Caco-2 (cell line): ENCODE measurements around the gene PPM1H. TPM values are rescaled to one million over a fixed set of nuclear protein-coding genes. Genes with fewer than 3 reads are reported as not detected.

ENCODE experiments used
- BruUV-seq: library from RNA; stranded (reverse); fragments of 400-500 nt; replicated peaks from 2 replicates; lab custom pipeline; 2021; lab: Mats Ljungman, UMichigan
- CTCF ChIA-PET: fragments of 300-600 bp; sonication (Branson Sonifier 250); formaldehyde crosslinking; loops from one replicate; lab custom pipeline; 2022; ENCODE audit warnings: antibody characterized with exemption; lab: Charles Lee
- POLR2A ChIA-PET: fragments of 300-600 bp; sonication (Branson Sonifier 250); formaldehyde crosslinking; loops from one replicate; lab custom pipeline; 2022; ENCODE audit warnings: antibody characterized with exemption; lab: Charles Lee
- DNase-seq, 2 experiments: peaks; one replicate each; pipeline versions ENCODE4 v3.0.0 to v3.0.0-alpha.2; 2020 to 2022
- H3K27me3 ChIP-seq: replicated peaks from 2 replicates; pipeline ENCODE4 v1.6.0; 2011; ENCODE audit warnings: low read length; ENCODE audit not compliant: control insufficient read depth, insufficient read depth
- H3K36me3 ChIP-seq: 2 replicates; pipeline ENCODE4 v1.5.1; 2011; ENCODE audit warnings: low read length; ENCODE audit not compliant: control insufficient read depth, insufficient read depth
- H3K4me1 ChIP-seq: fragments of 250-450 bp; sonication (Bioruptor Pico); 2 replicates; pipeline ENCODE4 v1.5.1; 2020; ENCODE audit warnings: mild to moderate bottlenecking
- H3K4me3 ChIP-seq: 2 replicates; pipeline ENCODE4 v1.5.1; 2011; ENCODE audit warnings: low read depth, mild to moderate bottlenecking, control low read depth, low read length
- H3K9me3 ChIP-seq: fragments of 250-450 bp; sonication (Bioruptor Pico); 2 replicates; pipeline ENCODE4 v1.5.1; 2020; ENCODE audit warnings: mild to moderate bottlenecking, moderate library complexity
- H3K27ac Mint-ChIP-seq: one replicate; pipeline ENCODE4 v1.8.0; 2022; ENCODE audit warnings: mixed read lengths; ENCODE audit not compliant: unreplicated experiment
- H3K27me3 Mint-ChIP-seq: one replicate; pipeline ENCODE4 v1.8.0; 2022; ENCODE audit warnings: mixed read lengths; ENCODE audit not compliant: insufficient read depth, unreplicated experiment
- H3K36me3 Mint-ChIP-seq: one replicate; pipeline ENCODE4 v1.8.0; 2022; ENCODE audit warnings: mild to moderate bottlenecking, mixed read lengths; ENCODE audit not compliant: insufficient read depth, unreplicated experiment
- H3K4me1 Mint-ChIP-seq: one replicate; pipeline ENCODE4 v1.8.0; 2022; ENCODE audit warnings: low read depth, mixed read lengths; ENCODE audit not compliant: unreplicated experiment
- H3K4me3 Mint-ChIP-seq: one replicate; pipeline ENCODE4 v1.8.0; 2022; ENCODE audit warnings: mild to moderate bottlenecking, moderate library complexity, mixed read lengths; ENCODE audit not compliant: unreplicated experiment
- H3K9me3 Mint-ChIP-seq: one replicate; pipeline ENCODE4 v1.8.0; 2022; ENCODE audit warnings: mixed read lengths; ENCODE audit not compliant: unreplicated experiment
- CTCF ChIP-seq, 2 experiments: fragments of 200-600 bp in 1 of 2; IDR thresholded peaks; 1 replicate in 1 of 2; 2 replicates in 1 of 2; pipeline versions ENCODE4 v1.5.1 to v1.8.0; 2011 to 2022; ENCODE audit warnings: antibody characterized with exemption in 1 of 2, control low read depth in 1 of 2, inconsistent platforms in 1 of 2, low read depth in 1 of 2, low read length in 1 of 2, mild to moderate bottlenecking in 1 of 2, moderate library complexity in 1 of 2; ENCODE audit not compliant: insufficient read depth in 1 of 2, severe bottlenecking in 1 of 2, unreplicated experiment in 1 of 2
- intact Hi-C: fragments of 100-400 bp; cut with micrococcal nuclease; formaldehyde crosslinking; loops from one replicate; pipeline ENCODE4 v1.10.0; 2022; ENCODE audit not compliant: unreplicated experiment
- total RNA-seq: library from RNA; stranded (reverse); gene quantifications from 2 replicates; pipeline ENCODE4 v1.2.3, GENCODE V29; 2022

Gene PPM1H
- total RNA-seq, 1 experiment from 2014 or later = 151 TPM

- H3K9me3 Mint-ChIP-seq = no peaks in the 10 kb centered on the region
- Histone ChIP-seq H3K27me3 (no peaks in the 10 kb centered on the region), H3K4me3 (no peak overlapping the region), H3K4me1 (peaks cover 32% of the 10 kb centered on the region), H3K36me3 (no peaks in the 10 kb centered on the region; the same call in 1 of the 2 replicates), H3K9me3 (no peaks in the 10 kb centered on the region)
- CTCF ChIA-PET = interaction anchor here (1.0 to 1.2 kb wide), 2 partner anchors 189 to 335 kb away, joined by 3 read pairs; no protein-coding TSS in a partner anchor
- H3K36me3 Mint-ChIP-seq = peaks cover 74% of the 10 kb centered on the region
- peak overlapping the region; percentile 48 for H3K27ac Mint-ChIP-seq
- no TSS peak for BruUV-seq
- no peaks in the 10 kb centered on the region for H3K27me3 Mint-ChIP-seq
- POLR2A ChIA-PET = interaction anchor here (0.6 kb wide), 1 partner anchor 15 kb away, joined by 4 read pairs; no protein-coding TSS in a partner anchor
- no peak for TF ChIP-seq CTCF (IDR thresholded peaks at IDR 0.05; ENCODE audit: insufficient read depth in 1 of 2, low read depth in 1 of 2, low read length in 1 of 2, severe bottlenecking in 1 of 2, unreplicated experiment in 1 of 2)
- H3K4me1 Mint-ChIP-seq = peaks cover 52% of the 10 kb centered on the region
- H3K4me3 Mint-ChIP-seq = peak overlapping the region; percentile 5
- no peak for DNase-seq
- intact Hi-C loops = no loop called here
These were observed 164.6 kb downstream of the PPM1H start for GRCh38 chr12:62770381-62770780.

- no peaks in the 10 kb centered on the region for H3K27me3 ChIP-seq
- H3K9me3 ChIP-seq = no peaks in the 10 kb centered on the region
- Mint-ChIP-seq H3K27ac (no peak overlapping the region), H3K4me3 (no peak overlapping the region), H3K36me3 (peaks cover 83% of the 10 kb centered on the region), H3K27me3 (no peaks in the 10 kb centered on the region), H3K9me3 (no peaks in the 10 kb centered on the region), H3K4me1 (peaks cover 64% of the 10 kb centered on the region)
- ChIA-PET CTCF (interaction anchor here (0.6 kb wide), 2 partner anchors 29 to 30 kb away, joined by 3 to 6 read pairs; no protein-coding TSS in a partner anchor), POLR2A (interaction anchor here (0.5 kb wide), 1 partner anchor 76 kb away, joined by 3 read pairs; no protein-coding TSS in a partner anchor)
- intact Hi-C loops = loop anchor here (1.0 to 10.0 kb wide), 2 partner anchors 8 to 164 kb away; no protein-coding TSS in a partner anchor
- no peak overlapping the region for H3K4me3 ChIP-seq
- no peaks in the 10 kb centered on the region; the same call in none of the 2 replicates for H3K36me3 ChIP-seq
- no peak for TF ChIP-seq CTCF (IDR thresholded peaks at IDR 0.05; ENCODE audit: insufficient read depth in 1 of 2, low read depth in 1 of 2, low read length in 1 of 2, severe bottlenecking in 1 of 2, unreplicated experiment in 1 of 2)
- BruUV-seq = no TSS peak
- peaks cover 41% of the 10 kb centered on the region for H3K4me1 ChIP-seq
- DNase-seq = no peak
These were observed 165.8 kb downstream of the PPM1H start for GRCh38 chr12:62769076-62769619.

- intact Hi-C loops = loop anchor here (10.0 kb wide), 1 partner anchor 163 kb away; no protein-coding TSS in a partner anchor
- Histone ChIP-seq H3K36me3 (no peaks in the 10 kb centered on the region; the same call in none of the 2 replicates), H3K9me3 (no peaks in the 10 kb centered on the region), H3K4me3 (no peak overlapping the region), H3K27me3 (no peaks in the 10 kb centered on the region), H3K4me1 (peaks cover 53% of the 10 kb centered on the region)
- H3K9me3 Mint-ChIP-seq = no peaks in the 10 kb centered on the region
- ChIA-PET CTCF (no interaction called here), POLR2A (no interaction called here)
- no peaks in the 10 kb centered on the region for H3K27me3 Mint-ChIP-seq
- no peak for DNase-seq
- peaks cover 75% of the 10 kb centered on the region for H3K4me1 Mint-ChIP-seq
- no TSS peak for BruUV-seq
- H3K4me3 Mint-ChIP-seq = no peak overlapping the region
- no peak overlapping the region for H3K27ac Mint-ChIP-seq
- H3K36me3 Mint-ChIP-seq = peaks cover 94% of the 10 kb centered on the region
- no peak for TF ChIP-seq CTCF (IDR thresholded peaks at IDR 0.05; ENCODE audit: insufficient read depth in 1 of 2, low read depth in 1 of 2, low read length in 1 of 2, severe bottlenecking in 1 of 2, unreplicated experiment in 1 of 2)
These were observed 167.0 kb downstream of the PPM1H start for GRCh38 chr12:62767946-62768345.
